NB4 (cell line): ENCODE results near the gene DOK7.

Experiments
- DNase-seq: peaks from one replicate; pipeline ENCODE4 v3.0.0; 2010; ENCODE audit warnings: low read depth
- H3K4me3 ChIP-seq: one replicate; pipeline ENCODE4 v1.5.1; 2011; ENCODE audit warnings: mild to moderate bottlenecking, low read depth, low read length, moderate library complexity
- CTCF ChIP-seq: IDR thresholded peaks from one replicate; pipeline ENCODE4 v1.5.1; 2012; ENCODE audit warnings: low read depth, low read length
- MYC ChIP-seq: IDR thresholded peaks from 2 replicates; pipeline ENCODE4 v1.6.1; 2011; ENCODE audit warnings: low read depth, low read length
- POLR2A ChIP-seq: IDR thresholded peaks from 2 replicates; pipeline ENCODE4 v1.6.1; 2011; ENCODE audit warnings: mild to moderate bottlenecking; ENCODE audit not compliant: insufficient read length; ENCODE audit errors: extremely low read depth
- TF ChIP-seq, protein P1 (sequence below): IDR thresholded peaks from 2 replicates; pipeline ENCODE4 v1.6.1; 2011; ENCODE audit warnings: low read depth, low read length

DOK7 gene

DNA sequence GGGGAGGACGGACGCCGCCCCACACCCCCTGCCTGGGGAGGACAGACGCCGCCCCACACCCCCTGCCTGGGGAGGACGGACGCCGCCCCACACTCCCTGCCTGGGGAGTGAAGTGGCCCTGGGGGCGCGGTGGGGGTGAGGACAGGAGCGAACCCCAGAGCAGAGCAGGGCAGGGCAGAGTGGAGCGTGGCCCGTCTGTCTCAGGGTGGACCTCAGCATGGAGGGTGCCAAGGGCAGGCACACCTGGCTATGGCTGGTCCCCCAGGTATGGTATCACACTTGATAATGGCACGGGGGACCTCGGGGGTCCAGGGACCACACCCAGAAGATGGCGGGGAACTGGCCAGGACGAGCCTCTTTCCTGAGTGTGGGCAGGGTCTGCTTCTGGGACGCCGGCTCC, 59.5 kb downstream of the DOK7 start:
- H3K4me3 ChIP-seq, result no peak overlapping the region
- no peak for TF ChIP-seq MYC
- no peak for TF ChIP-seq POLR2A
- DNase-seq, result no peak

DNA sequence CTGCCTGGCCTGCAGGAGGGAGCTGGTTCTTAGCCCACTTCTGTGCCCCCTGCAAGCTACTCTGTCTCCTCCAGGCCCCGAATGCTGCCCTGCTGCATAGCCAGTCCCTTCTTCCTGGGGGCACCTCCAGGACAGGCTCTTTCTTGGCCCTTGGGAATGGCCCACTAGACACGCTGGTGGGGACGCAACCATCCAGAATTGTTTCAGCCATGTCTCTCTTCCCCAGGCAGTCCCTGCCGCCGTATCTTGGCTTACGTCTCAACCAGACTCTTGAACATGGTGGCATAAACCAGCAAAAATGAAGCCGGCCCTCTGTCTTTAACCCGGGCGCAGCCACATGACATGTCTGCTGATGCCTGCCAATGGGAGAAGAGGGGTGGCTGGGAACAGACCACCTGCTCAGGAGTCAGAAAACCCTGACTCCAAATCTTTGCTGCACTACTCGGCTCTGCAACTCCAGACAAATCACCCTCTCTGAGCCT, 60.1 kb downstream of the DOK7 start:
- TF ChIP-seq MYC, result no peak
- TF ChIP-seq, protein P1, sequence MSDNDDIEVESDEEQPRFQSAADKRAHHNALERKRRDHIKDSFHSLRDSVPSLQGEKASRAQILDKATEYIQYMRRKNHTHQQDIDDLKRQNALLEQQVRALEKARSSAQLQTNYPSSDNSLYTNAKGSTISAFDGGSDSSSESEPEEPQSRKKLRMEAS, result no peak
- no peak for DNase-seq
- no peak overlapping the region for H3K4me3 ChIP-seq

DNA sequence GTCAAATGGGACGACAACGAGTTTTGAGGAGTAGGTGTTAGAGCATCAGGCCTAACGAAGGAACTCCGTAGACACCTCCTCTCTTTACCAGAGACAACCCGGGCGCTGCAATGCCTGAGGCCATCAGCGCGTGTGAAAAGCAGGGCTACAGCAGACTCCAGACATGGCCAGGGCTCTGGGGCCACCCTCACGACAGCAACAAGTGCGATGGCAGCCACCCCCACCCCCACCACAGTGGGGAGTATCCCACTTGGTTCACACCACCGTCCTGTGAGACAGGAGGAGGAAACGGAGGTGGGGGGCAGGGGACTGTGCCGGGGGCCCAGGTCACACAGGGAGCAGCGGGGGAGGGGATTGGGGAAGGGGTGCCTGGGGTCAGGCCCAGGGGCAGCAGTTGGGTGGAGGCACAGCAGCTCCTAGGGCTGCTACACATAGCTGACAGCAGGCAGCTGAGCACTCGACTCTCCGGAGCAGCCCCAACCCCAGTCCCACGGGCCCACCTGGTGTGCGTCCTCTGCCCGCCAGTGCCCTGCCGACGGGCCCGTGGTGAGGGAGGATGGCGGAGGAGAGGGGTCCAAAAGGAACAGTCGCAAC, 60.6 kb downstream of the DOK7 start:
- no peak overlapping the region for H3K4me3 ChIP-seq

GRCh38 chr4:3524349-3524748, 61.2 kb downstream of the DOK7 start:
- DNase-seq, result no peak
- no peak overlapping the region for H3K4me3 ChIP-seq
- TF ChIP-seq POLR2A, result no peak
- TF ChIP-seq MYC, result no peak
- TF ChIP-seq, protein P1, result no peak
- no peak for TF ChIP-seq CTCF

More for the DNA sequence above, 60.6 kb downstream of the DOK7 start:
- TF ChIP-seq MYC, result no peak
- TF ChIP-seq CTCF, result no peak
- TF ChIP-seq, protein P1, result no peak
- no peak for TF ChIP-seq POLR2A
- no peak for DNase-seq

- TF ChIP-seq, protein P1, result no peak
- no peak for TF ChIP-seq MYC
- TF ChIP-seq CTCF, result no peak
- TF ChIP-seq POLR2A, result no peak
Measured at GRCh38 chr4:3524920-3525319, 61.8 kb downstream of the DOK7 start.

DNA sequence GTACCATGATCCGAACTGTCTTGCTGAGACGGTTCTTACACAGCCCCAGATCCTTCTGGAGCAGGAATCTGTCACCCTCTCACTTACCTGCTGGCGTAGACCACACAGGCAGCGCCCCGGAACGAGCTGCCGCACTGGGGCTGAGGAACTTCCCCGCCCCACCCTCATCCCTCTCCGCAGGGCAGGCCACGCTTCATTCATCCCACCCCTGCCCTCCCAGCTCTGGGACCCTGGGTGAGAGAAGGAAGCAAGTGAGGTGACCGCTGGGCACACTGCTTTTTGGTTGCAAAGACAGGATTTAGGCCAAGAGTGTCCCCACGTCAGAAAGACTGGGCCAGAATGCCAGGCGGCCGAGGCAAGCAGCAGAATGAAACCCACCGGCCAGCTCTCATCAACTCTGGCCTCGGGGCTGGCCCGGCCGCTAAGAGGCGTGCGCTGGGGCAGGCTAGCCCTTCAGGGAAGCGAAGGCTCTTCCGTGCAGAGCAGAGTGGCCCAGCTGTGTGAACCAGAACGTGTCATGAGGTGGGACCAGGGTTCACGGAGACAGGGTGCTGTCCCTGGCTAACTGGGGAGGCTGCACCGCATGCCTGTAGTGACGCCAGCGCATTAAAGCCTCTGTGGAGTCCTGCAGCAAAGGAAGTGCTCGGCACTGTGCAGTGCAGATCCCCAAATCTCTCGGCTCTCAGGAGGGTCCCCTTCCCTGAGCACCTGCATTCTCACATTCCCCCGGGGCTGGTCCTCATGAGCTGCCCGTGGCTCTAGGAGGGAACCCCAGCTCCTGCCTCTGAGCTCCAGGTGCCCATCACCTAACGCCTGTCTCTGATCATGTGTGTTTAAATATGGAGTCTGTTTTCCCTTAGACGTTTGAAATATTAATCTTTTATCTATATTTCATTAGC, 62.7 kb downstream of the DOK7 start:
- TF ChIP-seq MYC (no peak), CTCF (no peak), POLR2A (no peak)
- TF ChIP-seq, protein P1, result no peak
- H3K4me3 ChIP-seq, result no peak overlapping the region

More at GRCh38 chr4:3524920-3525319, 61.8 kb downstream of the DOK7 start:
- no peak overlapping the region for H3K4me3 ChIP-seq
- no peak for DNase-seq

More for the DNA sequence above, 62.7 kb downstream of the DOK7 start:
- DNase-seq, result no peak
